Subcutaneous adipose tissue (tissue), 4 donors: ENCODE data around the gene PAXIP1. TPM values are rescaled to one million over a fixed set of nuclear protein-coding genes. Genes with fewer than 3 reads are reported as not detected.

Experiments
- CTCF ChIP-seq: fragments of 450-650 bp; IDR thresholded peaks from one replicate; pipeline ENCODE4 v1.5.1; 2016; ENCODE audit warnings: low read depth, mild to moderate bottlenecking, control low read depth, antibody characterized with exemption, moderate library complexity
- total RNA-seq, 4 donors: library from RNA; depleted of rRNA; stranded (reverse); fragments of >200 nt; gene quantifications; one replicate each; pipeline ENCODE4 v1.1.0, GENCODE V29; 2016

Gene PAXIP1
- total RNA-seq, 4 donors from 2014 or later: 8.3 to 11.7 (median 10.5) TPM

DNA sequence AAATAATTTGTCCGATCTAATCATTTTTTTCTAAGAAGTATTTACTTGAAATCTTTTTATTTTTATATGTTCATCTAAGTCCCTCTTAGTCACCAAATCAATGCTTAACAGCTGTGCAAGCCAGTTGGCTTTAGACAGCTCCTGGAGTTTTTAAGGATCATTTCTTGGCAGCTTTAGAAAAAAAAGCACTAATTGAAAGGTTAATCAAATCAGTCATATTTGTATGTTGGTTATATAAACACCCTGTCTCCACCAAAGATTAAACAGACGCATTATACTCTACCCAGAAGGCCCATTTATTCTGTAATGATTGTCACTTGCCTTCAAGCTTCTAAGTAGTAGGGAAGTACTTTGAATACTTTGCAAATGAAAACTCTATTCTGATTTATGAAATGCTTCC lies 60.2 kb downstream of the PAXIP1 start:
- TF ChIP-seq CTCF: no peak

GRCh38 chr7:154937837-154938236 lies 65.1 kb downstream of the PAXIP1 start:
- no peak for TF ChIP-seq CTCF

- no peak for TF ChIP-seq CTCF
Measured at GRCh38 chr7:154931906-154932305, 71.0 kb downstream of the PAXIP1 start.

- no peak for TF ChIP-seq CTCF
Measured at GRCh38 chr7:154929006-154929726, 73.8 kb downstream of the PAXIP1 start.

DNA sequence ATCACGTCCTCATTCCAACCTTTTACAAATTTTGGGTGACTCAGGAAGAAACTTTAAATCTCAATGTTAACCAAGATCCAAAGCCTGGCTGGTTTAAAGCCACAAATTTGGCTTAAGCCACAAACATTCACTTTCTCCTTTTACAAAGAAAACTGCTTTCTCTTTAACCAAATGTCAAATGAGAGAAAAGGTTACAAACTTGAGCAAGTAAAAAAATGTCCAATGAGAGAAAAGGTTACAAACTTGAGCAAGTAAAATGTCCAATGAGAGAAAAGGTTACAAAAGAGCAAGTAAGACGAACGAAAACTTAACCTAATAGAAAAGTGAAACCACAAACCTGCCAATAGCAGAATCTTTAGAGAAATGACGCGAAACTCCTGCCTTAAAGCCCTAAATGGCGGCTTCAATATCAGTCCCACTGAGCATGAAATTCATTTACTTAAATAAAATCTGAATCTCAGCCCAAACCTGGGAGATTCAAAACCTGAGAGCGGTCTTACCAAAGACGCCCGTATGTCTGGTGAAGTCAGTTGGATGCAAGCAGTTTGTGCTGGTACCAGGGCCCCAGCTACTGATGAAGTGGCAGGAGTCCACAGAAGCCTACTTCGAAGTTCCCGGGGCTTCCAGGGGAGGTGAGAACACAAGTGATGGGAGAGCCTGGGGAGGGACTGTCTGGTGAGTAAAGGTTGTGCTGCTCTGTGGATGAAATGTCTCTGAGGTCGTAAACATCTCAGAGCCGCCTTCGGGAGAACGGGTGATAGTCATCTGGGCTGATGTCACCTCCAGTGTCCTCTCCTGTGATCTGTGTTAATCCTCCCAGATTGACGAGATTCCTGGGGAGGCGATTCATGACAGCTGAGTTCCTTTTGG lies 74.6 kb downstream of the PAXIP1 start:
- TF ChIP-seq CTCF: no peak

DNA sequence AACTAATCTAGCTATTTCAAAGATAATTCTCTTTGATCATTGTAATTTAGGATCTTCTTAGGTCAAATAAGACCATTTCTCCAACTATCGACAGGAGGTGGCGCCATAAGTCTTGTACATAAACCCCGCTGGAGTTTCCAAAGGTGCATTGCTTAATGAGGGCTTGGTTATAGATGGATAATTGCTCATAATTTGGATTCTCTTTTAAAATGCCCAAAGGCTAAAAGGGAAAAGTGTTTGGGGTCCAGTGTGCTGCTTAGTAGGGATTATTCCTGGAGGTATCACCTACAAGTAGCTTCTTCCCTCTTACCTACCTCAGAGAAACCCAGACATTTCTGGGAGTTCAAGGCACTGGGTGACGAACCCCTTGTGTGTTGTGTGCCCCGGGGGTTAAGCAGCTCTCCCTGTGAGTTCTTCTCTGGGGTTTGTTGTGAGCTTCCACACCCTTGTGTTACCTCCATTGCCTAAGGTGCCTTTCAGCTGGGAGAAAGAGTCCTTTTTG lies 75.2 kb downstream of the PAXIP1 start:
- TF ChIP-seq CTCF: no peak
